Kidney (tissue), 14 donors: Measurements from ENCODE around the gene JPT1. TPM values are rescaled to one million over a fixed set of nuclear protein-coding genes. Genes with fewer than 3 reads are reported as not detected.

Experiments
- DNase-seq, 5 donors: peaks; one replicate each; pipeline ENCODE4 v3.0.0-alpha.2; 2013 to 2020
- FAIRE-seq: peaks from 2 replicates; lab custom pipeline; 2012; peaks lifted over from hg19 to GRCh38; lab: Jason Lieb, UNC
- H3K27ac ChIP-seq, 2 donors: one replicate each; pipeline ENCODE4 v1.7.0; 2013; ENCODE audit warnings: low read depth in 2 of 2, low read length in 2 of 2, inconsistent platforms in 1 of 2
- H3K27me3 ChIP-seq: one replicate; pipeline ENCODE4 v1.7.1; 2013; ENCODE audit warnings: low read length, inconsistent platforms; ENCODE audit not compliant: control insufficient read depth, insufficient read depth
- H3K36me3 ChIP-seq, 3 donors: one replicate each; pipeline versions ENCODE4 v1.7.0 to v1.7.1; 2013; ENCODE audit warnings: low read length in 3 of 3, control low read depth in 1 of 3, inconsistent platforms in 1 of 3; ENCODE audit not compliant: insufficient read depth in 3 of 3, control insufficient read depth in 2 of 3
- H3K4me1 ChIP-seq, 3 donors: one replicate each; pipeline versions ENCODE4 v1.7.0 to v1.7.1; 2013; ENCODE audit warnings: low read length in 3 of 3, inconsistent platforms in 1 of 3, low read depth in 1 of 3; ENCODE audit not compliant: control insufficient read depth in 2 of 3, insufficient read depth in 2 of 3
- H3K4me3 ChIP-seq, 3 donors: one replicate each; pipeline versions ENCODE4 v1.7.0 to v1.8.1; 2013; ENCODE audit warnings: low read length in 3 of 3, control low read depth in 1 of 3, inconsistent platforms in 1 of 3
- H3K9ac ChIP-seq, 3 donors: one replicate each; pipeline versions ENCODE4 v1.7.0 to v1.7.1; 2013; ENCODE audit warnings: low read length in 3 of 3, control low read depth in 1 of 3, inconsistent platforms in 1 of 3
- H3K9me3 ChIP-seq, 3 donors: one replicate each; pipeline versions ENCODE4 v1.7.0 to v1.7.1; 2013; ENCODE audit warnings: low read length in 3 of 3, control low read depth in 1 of 3, inconsistent platforms in 1 of 3; ENCODE audit not compliant: control insufficient read depth in 2 of 3, insufficient read depth in 1 of 3
- CTCF ChIP-seq: IDR thresholded peaks from 3 replicates; pipeline ENCODE4 v1.5.1; 2012; ENCODE audit warnings: mild to moderate bottlenecking, moderate library complexity, borderline replicate concordance; ENCODE audit not compliant: insufficient read depth; ENCODE audit errors: extremely low read depth
- intact Hi-C: fragments of 100-400 bp; cut with DNase I; formaldehyde crosslinking; loops from one replicate; pipeline ENCODE4 v1.11.1; 2022
- polyA plus RNA-seq: library from polyadenylated mRNA; stranded (reverse); fragments of 350-450 nt; fragmentation: Illumina TruSeq; extraction: RNeasy Lipid Tissue Mini Kit (QIAGEN cat#74804); gene quantifications from one replicate; pipeline ENCODE4 v1.2.3, GENCODE V29; 2014; ENCODE audit warnings: low read depth, low replicate concordance; ENCODE audit not compliant: insufficient read depth
- total RNA-seq: library from RNA; stranded (reverse); fragmentation: NEBNext Ultra II Directional; extraction: Animal tissue kit (Norgen Biotek cat#: 25700); gene quantifications from one replicate; pipeline ENCODE4 v1.2.1, GENCODE V29; 2021
- donor health status: control.
- donor health status: control.
- donor health status: control.
- donor health status: control.
- donor health status: control.
- donor health status: DM: yes; HTN: yes; CAD: no.
- donor health status: Normal renal cell carcinoma (clear cell type).

JPT1 gene
- total and polyA plus RNA-seq, 2 donors from 2014 or later, result 76.4 to 122 TPM

- no peaks in the 10 kb centered on the region for H3K9me3 ChIP-seq
- H3K36me3 ChIP-seq, result peaks cover 0 to 3% (median 3%) of the 10 kb centered on the region in 3 donors
- no peak for FAIRE-seq
- no peaks in the 10 kb centered on the region for H3K4me1 ChIP-seq
- intact Hi-C loops, result no loop called here
- TF ChIP-seq CTCF, result peak; percentile 52
- peak within 1 kb of the TSS; percentile 67 to 78 for H3K27ac ChIP-seq
- H3K9ac ChIP-seq, result peak within 1 kb of the TSS; percentile 63 to 89 (median 64)
- peak within 1 kb of the TSS; percentile 64 to 77 (median 72) for H3K4me3 ChIP-seq
- H3K27me3 ChIP-seq, result no peaks in the 10 kb centered on the region
- DNase-seq, result peak; percentile 92 to 96 (median 94)
Measured at GRCh38 chr17:75131278-75132017, 22.9 kb downstream of the JPT1 start, which contains the start of gene NT5C. Gene NT5C, minus strand, starts transcription at chr17:75131742. Its CDS starts 35 bp downstream, at chr17:75131707.

GRCh38 chr17:75130632-75131277, 23.6 kb downstream of the JPT1 start:
- peak overlapping the region; percentile 67 to 78 for H3K27ac ChIP-seq
- peak; percentile 75 to 87 (median 84) for DNase-seq
- H3K4me1 ChIP-seq, result peaks cover 0 to 4% (median 0%) of the 10 kb centered on the region in 3 donors
- H3K9ac ChIP-seq, result peak overlapping the region in 1 of 3 donors; percentile 63
- peaks cover 0 to 3% (median 3%) of the 10 kb centered on the region in 3 donors for H3K36me3 ChIP-seq
- no peaks in the 10 kb centered on the region for H3K9me3 ChIP-seq
- peak overlapping the region; percentile 49 to 72 (median 64) for H3K4me3 ChIP-seq
- H3K27me3 ChIP-seq, result no peaks in the 10 kb centered on the region
- intact Hi-C loops, result no loop called here
- TF ChIP-seq CTCF, result peak; percentile 33
- FAIRE-seq, result no peak

GRCh38 chr17:75130059-75130631, 24.2 kb downstream of the JPT1 start:
- TF ChIP-seq CTCF, result no peak
- Histone ChIP-seq H3K27ac (no peak overlapping the region), H3K9me3 (no peaks in the 10 kb centered on the region), H3K9ac (no peak overlapping the region), H3K27me3 (no peaks in the 10 kb centered on the region), H3K4me3 (peak overlapping the region in 1 of 3 donors; percentile 72), H3K36me3 (peaks cover 0 to 3% (median 3%) of the 10 kb centered on the region in 3 donors), H3K4me1 (peaks cover 0 to 4% (median 0%) of the 10 kb centered on the region in 3 donors)
- intact Hi-C loops, result no loop called here
- FAIRE-seq (no peak), DNase-seq (peak in 1 of 5 donors; percentile 80)
